H1 (cell line): ENCODE results near the gene PTCRA. TPM values are rescaled to one million over a fixed set of nuclear protein-coding genes. Genes with fewer than 3 reads are reported as not detected.

Experiments used
- CTCF ChIA-PET: fragments of 300-600 bp; sonication (Branson Sonifier 250); formaldehyde crosslinking; loops from one replicate; lab custom pipeline; 2021; ENCODE audit not compliant: partially characterized antibody; lab: Charles Lee
- POLR2A ChIA-PET: fragments of 300-600 bp; sonication (Branson Sonifier 250); formaldehyde crosslinking; loops from one replicate; lab custom pipeline; 2021; ENCODE audit warnings: inconsistent platforms; ENCODE audit not compliant: partially characterized antibody; lab: Charles Lee
- DNase-seq, 2 experiments: peaks; one replicate each; pipeline versions ENCODE4 v3.0.0 to v3.0.0-alpha.2; 2010 to 2022; ENCODE audit warnings: low spot score in 2 of 2, low read depth in 1 of 2, mixed read lengths in 1 of 2
- FAIRE-seq: peaks from 2 replicates; lab custom pipeline; 2011; peaks lifted over from hg19 to GRCh38; lab: Jason Lieb, UNC
- H2AFZ ChIP-seq: 2 replicates; pipeline ENCODE4 v1.8.1; 2012; ENCODE audit warnings: low read length, inconsistent platforms
- H2AK5ac ChIP-seq: 2 replicates; pipeline ENCODE4 v1.6.1; 2013; ENCODE audit warnings: low read depth, low read length
- H2BK120ac ChIP-seq: replicated peaks from 2 replicates; pipeline ENCODE3; 2013; ENCODE audit warnings: low read depth, low read length, inconsistent platforms
- H2BK12ac ChIP-seq: 2 replicates; pipeline ENCODE4 v1.6.1; 2013; ENCODE audit warnings: low read depth, low read length
- H2BK15ac ChIP-seq: 2 replicates; pipeline ENCODE4 v1.6.1; 2013; ENCODE audit warnings: low read length
- H2BK20ac ChIP-seq: 2 replicates; pipeline ENCODE4 v1.6.1; 2013; ENCODE audit warnings: low read length
- H2BK5ac ChIP-seq: 2 replicates; pipeline ENCODE4 v1.6.1; 2013; ENCODE audit warnings: low read depth, low read length
- H3K14ac ChIP-seq: 2 replicates; pipeline ENCODE4 v1.6.1; 2013; ENCODE audit warnings: inconsistent platforms; ENCODE audit not compliant: insufficient read length
- H3K18ac ChIP-seq: 2 replicates; pipeline ENCODE4 v1.6.1; 2013; ENCODE audit warnings: low read length; ENCODE audit errors: extremely low read depth
- H3K23ac ChIP-seq: 2 replicates; pipeline ENCODE4 v1.6.1; 2013; ENCODE audit warnings: inconsistent platforms; ENCODE audit not compliant: insufficient read length
- H3K23me2 ChIP-seq: 2 replicates; pipeline ENCODE4 v1.6.1; 2013; ENCODE audit warnings: low read depth, low read length
- H3K27ac ChIP-seq: 2 replicates; pipeline ENCODE4 v1.6.1; 2011; ENCODE audit warnings: low read depth, low read length, inconsistent platforms
- H3K27me3 ChIP-seq, 4 experiments: replicated peaks in 1 of 4; 1 replicate in 1 of 4; 2 replicates in 3 of 4; pipeline versions ENCODE4 v1.6.1 to v1.8.1; 2011 to 2013; ENCODE audit warnings: low read length in 3 of 4, mild to moderate bottlenecking in 3 of 4, inconsistent platforms in 2 of 4, mixed read lengths in 2 of 4, moderate library complexity in 1 of 4; ENCODE audit not compliant: control insufficient read depth in 3 of 4, insufficient read depth in 3 of 4; ENCODE audit errors: extremely low read depth in 1 of 4
- H3K36me3 ChIP-seq, 4 experiments: 2 replicates each; pipeline versions ENCODE4 v1.6.1 to v1.8.1; 2011 to 2013; ENCODE audit warnings: mild to moderate bottlenecking in 4 of 4, low read length in 3 of 4, moderate library complexity in 2 of 4, control low read depth in 1 of 4, inconsistent platforms in 1 of 4; ENCODE audit not compliant: insufficient read depth in 4 of 4, control insufficient read depth in 2 of 4
- H3K4ac ChIP-seq: replicated peaks from 2 replicates; pipeline ENCODE3; 2013; ENCODE audit warnings: low read length, low read depth, mixed read lengths, inconsistent platforms; ENCODE audit not compliant: insufficient read length
- H3K4me1 ChIP-seq, 4 experiments: replicated peaks in 1 of 4; 1 replicate in 1 of 4; 2 replicates in 3 of 4; pipeline versions ENCODE4 v1.6.1 to v1.8.1; 2011 to 2013; ENCODE audit warnings: low read length in 3 of 4, inconsistent platforms in 2 of 4, mixed read lengths in 1 of 4; ENCODE audit not compliant: insufficient read depth in 4 of 4, control insufficient read depth in 3 of 4
- H3K4me2 ChIP-seq, 2 experiments: 2 replicates each; pipeline versions ENCODE4 v1.6.1 to v1.8.1; 2011 to 2013; ENCODE audit warnings: low read depth in 2 of 2, low read length in 2 of 2, control low read depth in 1 of 2, inconsistent platforms in 1 of 2, mild to moderate bottlenecking in 1 of 2; ENCODE audit not compliant: insufficient read depth in 1 of 2
- H3K4me3 ChIP-seq, 4 experiments: fragments of 200-600, 300-600 bp in 1 of 4; sonication (generic), shearing (Covaris generic), sonication (Bioruptor Twin) in 1 of 4; 2 replicates each; pipeline versions ENCODE4 v1.5.1 to v1.8.1; 2011 to 2016; ENCODE audit warnings: low read length in 4 of 4, low read depth in 3 of 4, control low read depth in 2 of 4, inconsistent platforms in 2 of 4, mild to moderate bottlenecking in 2 of 4, mixed read lengths in 1 of 4, moderate library complexity in 1 of 4; ENCODE audit not compliant: insufficient read depth in 2 of 4; ENCODE audit errors: extremely low read depth in 1 of 4
- H3K56ac ChIP-seq: replicated peaks from 2 replicates; pipeline ENCODE3; 2013; ENCODE audit warnings: low read depth, mild to moderate bottlenecking, mixed read lengths, low read length, inconsistent platforms; ENCODE audit not compliant: insufficient read length
- H3K79me1 ChIP-seq: 2 replicates; pipeline ENCODE4 v1.6.1; 2013; ENCODE audit warnings: low read depth, low read length, control low read depth
- H3K79me2 ChIP-seq, 2 experiments: 2 replicates each; pipeline versions ENCODE4 v1.6.1 to v1.8.1; 2012 to 2013; ENCODE audit warnings: low read length in 2 of 2, mild to moderate bottlenecking in 2 of 2, inconsistent platforms in 1 of 2; ENCODE audit not compliant: insufficient read depth in 2 of 2, control insufficient read depth in 1 of 2
- H3K9ac ChIP-seq, 4 experiments: replicated peaks in 1 of 4; 1 replicate in 1 of 4; 2 replicates in 3 of 4; pipeline versions ENCODE4 v1.6.1 to v1.8.1; 2011 to 2013; ENCODE audit warnings: low read depth in 3 of 4, low read length in 3 of 4, control low read depth in 2 of 4, mild to moderate bottlenecking in 2 of 4, moderate library complexity in 2 of 4, inconsistent platforms in 1 of 4; ENCODE audit errors: extremely low read depth in 1 of 4
- H3K9me3 ChIP-seq, 2 experiments: 2 replicates each; pipeline versions ENCODE4 v1.6.1 to v1.8.1; 2012 to 2013; ENCODE audit warnings: mild to moderate bottlenecking in 2 of 2, moderate library complexity in 2 of 2, control low read depth in 1 of 2, inconsistent platforms in 1 of 2, low read depth in 1 of 2, low read length in 1 of 2, mixed read lengths in 1 of 2; ENCODE audit not compliant: insufficient read depth in 2 of 2
- H4K20me1 ChIP-seq, 2 experiments: replicated peaks in 1 of 2; 2 replicates each; pipeline versions ENCODE3 to v1.8.1; 2011 to 2013; ENCODE audit warnings: inconsistent platforms in 2 of 2, low read length in 2 of 2, mild to moderate bottlenecking in 1 of 2; ENCODE audit not compliant: insufficient read depth in 2 of 2, control insufficient read depth in 1 of 2
- H4K5ac ChIP-seq: 2 replicates; pipeline ENCODE4 v1.6.1; 2013; ENCODE audit warnings: low read length, low read depth, mixed read lengths, inconsistent platforms; ENCODE audit not compliant: insufficient read length
- H4K8ac ChIP-seq: 2 replicates; pipeline ENCODE4 v1.8.0; 2013; ENCODE audit warnings: mild to moderate bottlenecking, moderate library complexity, low read length, inconsistent platforms; ENCODE audit not compliant: insufficient read depth; ENCODE audit errors: extremely low read depth
- H4K91ac ChIP-seq: replicated peaks from 2 replicates; pipeline ENCODE3; 2013; ENCODE audit warnings: low read length, mixed read lengths, inconsistent platforms; ENCODE audit not compliant: insufficient read length
- CTCF ChIP-seq, 3 experiments: IDR thresholded peaks; 1 replicate in 2 of 3; 2 replicates in 1 of 3; pipeline versions ENCODE4 v1.5.1 to v1.6.1; 2011; ENCODE audit warnings: low read length in 3 of 3, mild to moderate bottlenecking in 3 of 3, inconsistent platforms in 2 of 3, low read depth in 1 of 3, moderate library complexity in 1 of 3; ENCODE audit not compliant: insufficient read depth in 1 of 3; ENCODE audit errors: control extremely low read depth in 1 of 3
- HDAC2 ChIP-seq, 2 experiments: fragments of 300-600 bp in 1 of 2; sonication (generic) in 1 of 2; IDR thresholded peaks; 2 replicates each; pipeline ENCODE4 v1.6.1; 2011 to 2012; ENCODE audit warnings: low read depth in 2 of 2, low read length in 2 of 2, mild to moderate bottlenecking in 2 of 2, moderate library complexity in 2 of 2, borderline replicate concordance in 1 of 2, inconsistent platforms in 1 of 2
- SP4 ChIP-seq: IDR thresholded peaks from 2 replicates; pipeline ENCODE4 v1.6.1; 2012; ENCODE audit warnings: low read length, inconsistent platforms
- SUZ12 ChIP-seq: fragments of 200-600 bp; sonication (generic); IDR thresholded peaks from 2 replicates; pipeline ENCODE4 v1.6.1; 2012; ENCODE audit warnings: mild to moderate bottlenecking, inconsistent platforms, low read length, moderate library complexity, mixed read lengths
- TBP ChIP-seq: IDR thresholded peaks from 2 replicates; pipeline ENCODE4 v1.6.1; 2011; ENCODE audit warnings: low read depth, low read length, improper control_type of control experiment
- WGBS, 2 experiments: shearing (Covaris generic) in 1 of 2; methylation state at CpG; one replicate each; pipeline versions ENCODE4 v1.1.6 to v1.1.7; 2013 to 2015; ENCODE audit warnings: low lambda C conversion rate in 2 of 2, mixed read lengths in 2 of 2, inconsistent platforms in 1 of 2, low coverage in 1 of 2, missing lambda C conversion rate in 1 of 2; ENCODE audit not compliant: insufficient replicate concordance in 2 of 2, insufficient coverage in 1 of 2, insufficient read length in 1 of 2; ENCODE audit errors: extremely low coverage in 1 of 2, missing lambda C conversion rate in 1 of 2; 5-methylcytosine and 5-hydroxymethylcytosine counted together
- polyA plus RNA-seq, 7 experiments: library from polyadenylated mRNA; depleted of rRNA in 3 of 7; stranded (reverse) in 5 of 7; unstranded in 2 of 7; fragments of >200 nt in 5 of 7; fragments of 200-250 nt in 2 of 7; gene quantifications; 1 replicate in 5 of 7; 2 replicates in 1 of 7; 4 replicates in 1 of 7; pipeline versions ENCODE4 v1.2.1 to v1.2.3, GENCODE V29; 2011 to 2013; ENCODE audit warnings: missing spikeins in 2 of 7, mixed read lengths in 2 of 7
- total RNA-seq: library from RNA; stranded (reverse); fragmentation: NEBNext Ultra II Directional; extraction: Animal tissue kit (Norgen Biotek cat#: 25700); gene quantifications from 2 replicates; pipeline ENCODE4 v1.2.1, GENCODE V29; 2021

Gene PTCRA
- total and polyA plus RNA-seq, 2 of the 8 experiments (the other 6 are each of a cell fraction or from before 2014, with no cell fraction given): not detected

- FAIRE-seq: no peak
- H2AK5ac ChIP-seq: no peak overlapping the region
- no peak overlapping the region for H3K14ac ChIP-seq
- H3K79me2 ChIP-seq: peaks cover 0 to 23% of the 10 kb centered on the region in 2 experiments; a peak in 3 of 4 replicates
- H4K91ac ChIP-seq: no peak overlapping the region
- no peak overlapping the region for H3K4ac ChIP-seq
- POLR2A ChIA-PET: interaction anchor here (1.1 to 2.2 kb wide), 4 partner anchors 9 to 205 kb away, joined by 4 to 13 read pairs (median 6); partner anchors contain the start of genes CNPY3 and PPP2R5D
- H4K5ac ChIP-seq: no peak overlapping the region
- peaks cover 7% of the 10 kb centered on the region; the same call in 1 of the 2 replicates for H3K79me1 ChIP-seq
- H3K4me1 ChIP-seq: peaks cover 0 to 6% (median 1%) of the 10 kb centered on the region in 4 experiments; a peak in 4 of 7 replicates
- H3K4me2 ChIP-seq: no peak overlapping the region
- no peak overlapping the region for H3K27ac ChIP-seq
- no peak overlapping the region for H3K9ac ChIP-seq
- no peaks in the 10 kb centered on the region for H3K27me3 ChIP-seq
- no peak overlapping the region for H3K18ac ChIP-seq
- CTCF ChIA-PET: interaction anchor here (0.6 to 1.6 kb wide), 7 partner anchors 11 to 550 kb away, joined by 3 to 7 read pairs (median 3); no protein-coding TSS in a partner anchor
- H4K8ac ChIP-seq: no peak overlapping the region
- H3K56ac ChIP-seq: no peak overlapping the region
- no peak overlapping the region for H2BK20ac ChIP-seq
- no peak overlapping the region for H2BK15ac ChIP-seq
- peaks cover 0 to 5% of the 10 kb centered on the region in 2 experiments for H4K20me1 ChIP-seq
- H3K23me2 ChIP-seq: no peaks in the 10 kb centered on the region
- H2AFZ ChIP-seq: no peak overlapping the region
- H3K36me3 ChIP-seq: peaks cover 3 to 44% (median 23%) of the 10 kb centered on the region in 4 experiments; a peak in 7 of 8 replicates
- H2BK12ac ChIP-seq: no peak overlapping the region
- TF ChIP-seq TBP (no peak), SP4 (no peak), HDAC2 (IDR thresholded peaks at IDR 0.05; ENCODE audit: borderline replicate concordance in 1 of 2, low read depth in 2 of 2, low read length in 2 of 2) (no peak), CTCF (IDR thresholded peaks at IDR 0.05; ENCODE audit: control extremely low read depth in 1 of 3, insufficient read depth in 1 of 3, low read depth in 1 of 3, low read length in 3 of 3) (no peak), SUZ12 (no peak)
- H3K9me3 ChIP-seq: no peaks in the 10 kb centered on the region
- no peak overlapping the region for H2BK120ac ChIP-seq
- 89% methylated on average over 13 of the region's 13 CpGs; no CpG with 5 or more reads in 1 of the 2 experiments for WGBS, 2 experiments
- DNase-seq: no peak
- H2BK5ac ChIP-seq: no peak overlapping the region
- H3K23ac ChIP-seq: no peak overlapping the region
- no peak overlapping the region for H3K4me3 ChIP-seq
Measured at GRCh38 chr6:42937548-42938427, 21.9 kb downstream of the PTCRA start.
